GM18505 (cell line): ENCODE data around the gene VGLL3.

Experiments
- ATAC-seq: cut with Tn5 transposase; IDR thresholded peaks from one replicate; pipeline ENCODE4 v1.9.1; 2021; ENCODE audit not compliant: unreplicated experiment
- POLR2A ChIP-seq: IDR thresholded peaks from 4 replicates; pipeline ENCODE4 v1.6.1; 2011; ENCODE audit warnings: borderline replicate concordance; ENCODE audit not compliant: insufficient read depth, insufficient read length; ENCODE audit errors: extremely low read depth

Gene VGLL3

DNA sequence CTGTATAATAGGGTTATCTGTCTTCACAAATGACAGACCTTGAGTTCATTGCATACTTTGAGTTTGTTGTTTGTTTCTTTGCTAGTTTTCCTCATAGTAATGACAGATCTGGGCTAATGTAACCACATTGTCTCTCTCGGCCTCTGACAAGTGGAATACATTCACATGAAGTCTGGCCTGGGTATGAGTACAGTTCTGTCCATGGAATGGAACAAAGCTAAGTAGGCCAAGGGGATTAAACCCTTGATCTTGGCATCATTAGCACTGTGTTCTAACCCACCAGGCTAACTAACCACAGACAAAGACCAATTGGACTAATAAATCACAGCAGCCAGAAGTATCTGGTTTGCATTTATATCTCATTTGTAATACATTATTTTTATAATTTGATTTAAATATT lies 7.6 kb upstream of the VGLL3 start:
- ATAC-seq: no peak

DNA sequence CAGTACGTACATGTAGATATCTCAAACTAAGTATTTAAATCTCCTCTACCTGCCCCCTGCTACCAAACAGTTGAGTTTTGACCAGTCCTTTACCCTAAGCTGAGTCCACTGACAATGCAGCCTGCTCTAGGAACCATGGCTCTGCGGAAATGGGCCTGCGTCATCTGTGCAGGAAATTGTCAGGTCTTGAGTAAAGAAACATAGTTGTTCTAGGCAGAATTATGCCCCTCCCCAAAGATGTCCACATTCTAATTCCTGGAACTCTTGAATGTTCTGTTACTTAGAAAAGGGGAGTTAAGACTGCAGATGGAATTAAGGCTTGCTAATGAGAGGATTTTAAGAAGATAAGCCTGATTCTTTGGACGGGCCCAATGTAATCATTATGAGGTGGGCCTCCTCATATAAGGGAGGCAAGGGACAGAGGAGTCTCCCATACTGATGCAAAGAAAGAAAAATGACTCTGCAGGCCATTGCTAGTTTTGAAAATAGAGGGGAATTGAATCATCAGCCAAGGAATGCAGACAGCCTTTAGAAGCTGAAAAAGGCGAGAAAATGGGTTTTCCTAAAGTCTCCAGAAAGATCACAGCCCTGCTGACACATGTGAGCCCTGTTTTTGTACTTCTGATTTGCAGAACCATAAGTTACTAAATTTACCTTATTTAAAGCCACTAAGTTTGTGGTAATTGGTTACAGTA lies 5.5 kb upstream of the VGLL3 start:
- no peak for ATAC-seq

More for the DNA sequence above, 7.6 kb upstream of the VGLL3 start:
- no peak for TF ChIP-seq POLR2A

DNA sequence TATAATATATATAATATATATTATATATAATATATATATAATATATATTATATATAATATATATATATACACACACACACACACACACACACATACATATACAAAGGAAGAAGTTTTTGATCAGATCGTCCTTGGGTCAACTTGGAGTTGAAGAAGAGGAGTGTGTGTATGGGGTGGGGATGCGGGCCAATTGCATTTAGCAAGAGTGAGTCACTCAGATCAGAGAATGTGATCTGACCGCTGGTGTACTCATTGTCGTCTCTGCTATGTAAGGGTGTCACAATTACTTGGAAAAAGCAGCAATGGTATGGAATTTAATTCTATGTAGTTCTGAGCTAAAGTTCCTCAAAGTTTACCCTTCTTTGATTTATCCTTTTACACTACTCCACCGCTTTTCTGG lies 4.6 kb upstream of the VGLL3 start:
- TF ChIP-seq POLR2A: no peak
- no peak for ATAC-seq

More for the DNA sequence above, 5.5 kb upstream of the VGLL3 start:
- no peak for TF ChIP-seq POLR2A

DNA sequence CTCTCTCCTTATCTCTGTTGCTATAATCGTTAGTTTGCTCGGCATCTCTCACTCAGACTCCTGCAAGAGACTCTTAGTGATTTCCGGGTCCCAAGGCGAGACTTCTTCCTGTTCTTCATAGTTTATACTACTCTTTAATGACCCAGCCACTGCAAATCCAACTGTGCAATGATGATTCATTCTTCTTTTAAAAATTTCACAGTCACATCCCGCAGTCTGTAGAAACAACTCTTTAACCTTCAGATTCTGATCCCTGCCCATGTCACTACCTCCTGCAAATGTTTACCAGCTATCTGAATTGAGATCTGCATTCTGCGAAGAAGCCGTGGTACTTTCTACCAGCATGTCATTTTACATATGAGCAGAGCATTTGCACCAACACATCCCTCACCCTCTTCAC lies 2.8 kb upstream of the VGLL3 start:
- TF ChIP-seq POLR2A: no peak
- ATAC-seq: no peak

DNA sequence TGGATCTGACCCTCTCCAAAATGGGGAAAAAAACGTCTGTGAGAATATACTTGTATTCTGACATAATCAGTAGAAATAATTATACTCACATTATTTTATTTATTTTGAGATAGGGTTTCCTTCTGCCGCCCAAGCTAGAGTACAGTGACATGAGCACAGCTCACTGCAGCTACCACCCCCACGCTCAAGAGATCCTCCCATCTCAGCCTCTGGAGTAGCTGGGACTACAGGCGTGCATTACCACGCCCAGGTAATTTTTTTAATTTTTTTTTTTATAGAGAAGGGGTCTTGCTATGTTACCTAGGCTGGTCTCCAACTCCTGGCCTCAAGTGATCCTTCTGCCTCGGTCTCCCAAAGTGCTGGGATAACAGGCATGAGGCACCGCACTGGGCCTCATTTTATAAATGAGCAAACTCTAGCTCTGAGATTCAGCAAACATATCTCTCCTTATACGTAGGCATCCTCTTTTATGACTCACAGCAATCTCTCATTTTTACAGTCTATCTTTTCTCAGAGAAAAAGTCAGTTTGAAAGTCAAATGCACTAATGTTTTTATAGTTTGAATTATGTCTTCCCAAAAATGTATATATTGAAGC lies 989 bp upstream of the VGLL3 start:
- no peak for ATAC-seq
- TF ChIP-seq POLR2A: no peak

DNA sequence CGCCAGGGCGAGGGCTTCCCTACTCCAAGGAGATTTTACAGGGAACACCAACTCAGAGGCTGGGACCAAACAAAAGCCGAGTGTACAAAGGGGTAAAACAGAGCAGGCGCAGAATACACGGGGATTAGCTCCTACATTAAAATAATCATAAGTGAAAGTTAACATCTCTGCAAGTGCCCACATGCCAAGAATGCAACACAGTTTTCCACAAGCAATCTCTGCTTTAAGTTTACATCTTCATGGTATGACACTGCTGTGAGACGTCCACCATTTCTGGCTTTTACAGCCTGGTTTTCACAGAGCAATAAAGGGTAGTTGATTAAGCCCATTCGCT lies 500 bp upstream of the VGLL3 start:
- TF ChIP-seq POLR2A: no peak
- ATAC-seq: no peak

DNA sequence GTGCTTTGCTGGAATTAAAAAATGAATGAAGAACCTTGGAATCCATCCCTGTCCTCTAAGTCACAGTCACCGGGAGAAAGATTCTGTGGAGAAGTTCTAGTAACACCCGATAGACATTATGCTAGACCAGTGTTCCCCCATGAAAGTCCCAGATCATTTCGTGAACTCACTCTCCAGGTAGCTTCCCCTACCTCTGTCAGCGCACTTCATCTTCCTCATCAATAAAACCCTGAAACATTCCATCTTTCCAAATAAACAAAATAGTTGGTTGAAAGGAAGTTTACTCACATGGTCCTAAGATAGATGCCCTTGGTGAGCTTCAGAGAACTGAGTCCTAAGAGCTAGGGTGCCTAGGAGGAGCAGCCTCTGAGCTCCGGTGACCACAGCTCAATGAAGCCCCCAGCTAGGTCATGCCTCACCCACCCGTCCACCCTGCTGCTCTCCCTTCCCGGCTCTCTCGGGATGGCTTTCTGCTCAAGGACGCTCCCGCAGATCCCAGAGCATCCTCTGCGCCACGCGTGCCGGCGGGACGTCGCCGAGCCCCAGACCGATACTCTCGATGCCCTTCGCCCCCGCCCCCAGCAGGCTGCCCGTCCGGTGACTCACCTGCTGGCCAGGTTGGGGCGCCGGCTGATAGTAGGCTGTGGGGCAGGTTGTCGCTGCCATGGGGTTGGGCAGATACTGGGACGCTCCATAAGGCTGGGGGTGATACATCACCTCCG lies 776 bp downstream of the VGLL3 start:
- no peak for ATAC-seq
- no peak for TF ChIP-seq POLR2A

DNA sequence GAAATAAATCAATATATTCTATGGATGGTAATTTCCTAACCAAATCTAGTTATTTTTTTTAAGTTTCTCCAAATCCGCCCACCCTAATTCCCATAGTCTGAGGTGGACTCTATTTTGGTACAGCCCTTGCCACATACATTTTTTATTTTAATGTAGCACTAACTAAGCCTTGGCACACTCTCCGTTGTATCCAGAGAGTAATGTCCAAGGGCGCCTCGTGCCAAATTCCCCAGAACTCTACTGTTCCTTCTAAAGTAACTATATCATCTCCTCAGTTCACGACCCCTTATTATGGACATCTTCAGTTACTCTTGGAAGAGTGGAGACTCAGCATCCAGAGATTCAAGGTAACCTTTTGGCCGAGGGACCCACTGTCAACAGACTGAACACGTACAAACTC lies 1.3 kb downstream of the VGLL3 start:
- ATAC-seq: no peak
- no peak for TF ChIP-seq POLR2A

DNA sequence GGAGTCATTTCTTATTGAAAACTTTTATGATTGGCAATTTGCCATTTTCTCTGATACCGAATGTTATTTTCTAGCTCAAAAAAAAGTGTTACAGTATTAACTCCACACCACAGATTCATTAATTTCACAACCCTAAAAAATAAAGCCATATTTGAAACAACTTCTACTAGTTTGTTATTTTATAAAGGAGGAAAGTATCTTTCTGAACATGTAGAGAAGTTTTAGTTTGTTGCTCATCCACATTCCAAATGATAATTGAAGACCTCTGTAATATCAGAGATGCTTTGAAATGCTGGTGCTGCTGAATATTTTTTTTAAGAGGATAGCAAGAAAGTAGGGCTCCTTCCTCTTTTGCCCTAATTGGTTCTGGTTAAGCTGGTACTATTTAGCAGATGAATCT lies 1.9 kb downstream of the VGLL3 start:
- ATAC-seq: no peak
- no peak for TF ChIP-seq POLR2A

DNA sequence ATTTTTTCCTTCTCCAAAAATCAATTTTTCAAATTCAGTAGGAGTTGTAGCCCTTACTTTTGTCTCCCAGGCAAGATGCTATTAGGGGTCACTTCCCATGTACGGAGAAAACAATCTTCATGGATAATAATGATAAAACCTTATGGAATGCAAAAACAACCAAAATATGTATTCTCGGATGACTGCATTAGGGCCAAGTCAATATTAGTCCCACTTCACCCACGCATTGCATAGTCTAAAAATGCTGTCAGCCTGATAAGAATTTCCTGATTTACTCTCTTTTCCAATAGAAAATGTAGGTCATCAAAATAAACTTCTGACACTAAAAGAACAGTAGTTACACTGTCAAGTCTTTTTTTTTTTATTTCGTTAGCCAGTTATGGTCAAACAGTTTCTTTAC lies 2.7 kb downstream of the VGLL3 start:
- no peak for TF ChIP-seq POLR2A
- ATAC-seq: no peak

DNA sequence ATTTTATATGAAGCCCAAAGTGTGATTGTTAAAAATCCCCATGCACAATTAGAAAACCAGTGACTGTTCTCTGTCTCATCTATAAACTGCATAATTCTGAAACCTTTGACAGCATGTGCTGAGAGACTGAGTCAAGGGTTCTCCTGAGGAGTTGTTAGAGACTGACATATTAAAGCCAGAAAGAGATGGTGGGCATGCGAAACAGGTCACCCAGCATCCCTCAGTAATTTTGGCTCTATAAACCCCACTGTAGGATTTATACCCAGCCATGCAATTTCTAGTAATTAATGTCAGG lies 3.6 kb downstream of the VGLL3 start:
- ATAC-seq: no peak
- no peak for TF ChIP-seq POLR2A

DNA sequence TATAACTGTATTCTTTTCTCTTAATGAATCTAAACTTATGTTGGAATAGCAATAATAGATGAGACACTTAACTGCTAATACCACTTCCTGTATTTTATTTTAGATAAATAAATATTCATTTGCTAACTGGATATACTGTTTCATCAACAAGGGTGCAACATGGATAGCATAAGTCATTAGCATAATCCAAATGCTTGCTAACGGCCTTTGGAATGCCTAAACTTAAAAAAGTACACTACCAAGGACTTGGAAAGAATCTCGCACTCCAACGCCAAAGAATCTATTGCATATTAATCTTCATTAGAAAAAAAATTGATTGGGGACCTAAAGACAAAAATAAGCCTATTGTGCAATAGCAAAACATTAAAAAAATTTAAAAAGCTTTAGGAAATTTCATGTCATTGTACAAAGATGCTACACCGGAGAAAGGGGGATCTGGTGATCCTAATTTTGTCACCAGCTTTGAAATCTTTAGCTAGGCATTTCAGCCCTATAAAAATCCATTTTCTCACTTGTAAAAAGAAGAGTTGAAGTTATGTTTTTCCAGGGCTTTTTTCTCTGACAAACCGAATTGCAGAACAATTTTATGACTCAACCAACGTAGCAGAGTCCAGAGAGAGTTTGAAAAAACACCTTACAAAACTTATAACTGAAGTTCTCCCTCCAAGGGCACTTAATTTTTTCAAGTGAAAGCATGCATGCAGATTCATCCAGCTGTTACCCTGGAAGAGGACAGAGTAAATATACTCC lies 4.1 kb downstream of the VGLL3 start:
- no peak for ATAC-seq
- TF ChIP-seq POLR2A: no peak

DNA sequence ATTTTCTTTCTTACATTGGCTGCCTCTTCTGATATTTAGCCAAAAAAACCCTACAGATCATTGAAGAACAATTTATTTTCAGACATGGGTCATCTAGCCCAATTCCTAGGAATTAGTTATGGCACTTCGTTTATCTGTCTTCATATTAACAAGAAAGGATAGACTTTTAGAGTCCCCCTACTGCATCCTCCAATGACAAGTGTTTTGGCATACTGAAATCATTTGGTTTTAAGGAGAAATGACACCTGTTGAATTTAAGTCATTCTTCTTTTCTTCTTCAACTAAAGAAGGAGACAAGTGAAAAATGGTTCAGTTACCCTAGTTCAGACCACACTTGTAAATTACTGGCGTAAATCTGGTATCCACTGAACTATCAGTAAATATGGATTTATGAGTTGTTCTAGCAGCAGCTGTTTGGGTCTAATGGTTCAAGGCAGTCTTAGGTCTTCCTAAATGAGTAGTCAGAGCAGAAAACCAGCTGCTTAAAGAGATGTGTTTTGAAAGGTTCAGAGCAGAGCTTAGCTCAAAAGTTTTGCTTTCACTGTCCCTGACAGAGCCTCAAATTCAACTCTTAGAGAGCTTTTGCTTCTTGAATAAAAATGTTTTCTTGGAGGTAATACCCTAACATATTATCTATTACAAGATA lies 5.6 kb downstream of the VGLL3 start:
- ATAC-seq: no peak
- TF ChIP-seq POLR2A: no peak
